Ecto neural progenitor cell (in vitro differentiated cells): ENCODE results near the gene STRADB.
"Not testable (repeated sequence)": the region's sequence is repeated elsewhere in the genome, so short reads cannot be mapped to it uniquely, and the experiment has no call there.

ENCODE experiments used
- DNase-seq: peaks from one replicate; pipeline ENCODE4 v3.0.0-alpha.2; 2018; ENCODE audit warnings: low spot score

STRADB gene

DNA sequence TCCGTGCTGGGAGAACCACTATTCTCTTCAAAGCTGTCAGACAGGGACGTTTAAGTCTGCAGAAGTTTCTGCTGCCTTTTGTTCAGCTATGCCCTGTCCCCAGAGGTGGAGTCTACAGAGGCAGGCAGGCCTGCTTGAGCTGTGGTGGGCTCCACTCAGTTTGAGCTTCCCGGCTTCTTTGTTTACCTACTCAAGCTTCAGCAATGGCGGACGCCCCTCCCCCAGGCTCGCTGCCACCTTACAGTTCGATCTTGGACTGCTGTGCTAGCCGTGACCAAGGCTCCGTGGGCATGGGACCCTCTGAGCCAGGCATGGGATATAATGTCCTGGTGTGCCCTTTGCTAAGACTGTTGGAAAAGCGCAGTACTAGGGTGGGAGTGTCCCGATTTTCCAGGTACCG is 21.2 kb upstream of the STRADB start:
- not testable (repeated sequence) for DNase-seq

GRCh38 chr2:201430839-201431238 is 20.7 kb upstream of the STRADB start:
- DNase-seq = no peak

GRCh38 chr2:201432038-201432620 is 19.4 kb upstream of the STRADB start:
- DNase-seq = no peak

GRCh38 chr2:201432621-201433393 is 18.7 kb upstream of the STRADB start:
- no peak for DNase-seq

DNA sequence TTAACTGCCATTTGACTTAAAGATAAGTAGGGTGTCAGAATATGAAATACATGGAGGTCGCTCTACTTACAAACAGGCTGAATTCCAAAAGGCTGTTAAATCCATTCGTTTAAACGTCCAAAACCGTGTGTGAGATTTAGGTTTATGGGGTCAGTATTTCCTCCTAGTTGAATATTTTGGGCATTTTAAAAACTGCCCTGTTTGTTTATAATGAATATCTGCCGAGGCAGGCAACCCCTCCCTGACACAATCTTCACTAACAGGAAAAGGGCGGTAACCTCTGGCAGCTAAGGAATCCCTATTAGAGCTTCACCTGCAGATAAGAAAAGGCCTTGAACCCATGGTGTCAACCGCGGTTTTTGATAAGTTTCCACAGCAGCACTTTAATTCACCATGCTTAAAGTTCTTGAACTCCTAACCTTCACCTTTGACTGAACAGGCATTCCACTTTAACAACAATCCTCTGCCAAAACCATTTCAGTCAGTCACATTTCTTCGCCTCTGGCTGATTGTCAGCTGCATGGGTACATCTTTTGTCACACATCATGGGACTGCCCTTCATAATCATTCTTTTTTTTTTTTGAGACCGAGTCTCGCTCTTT is 18.0 kb upstream of the STRADB start:
- no peak for DNase-seq

DNA sequence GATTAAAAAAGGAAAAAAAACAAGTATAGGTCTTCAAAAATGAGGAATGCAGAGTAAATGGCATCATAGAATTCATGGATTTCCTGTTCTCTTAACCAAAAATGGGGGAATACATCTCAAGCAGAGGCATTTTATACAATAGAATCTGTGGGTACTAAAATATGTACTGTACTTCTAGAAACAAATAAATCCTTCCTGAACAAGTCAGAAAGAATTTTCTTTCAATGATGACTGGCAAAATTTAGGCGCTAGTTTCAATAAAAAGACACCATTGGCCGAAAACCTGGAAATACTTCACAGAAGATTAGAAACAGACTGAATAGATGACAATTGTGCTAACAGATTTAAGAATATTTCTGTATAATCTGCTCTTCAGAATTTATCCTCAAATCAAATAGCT is 15.4 kb upstream of the STRADB start:
- DNase-seq = no peak

DNA sequence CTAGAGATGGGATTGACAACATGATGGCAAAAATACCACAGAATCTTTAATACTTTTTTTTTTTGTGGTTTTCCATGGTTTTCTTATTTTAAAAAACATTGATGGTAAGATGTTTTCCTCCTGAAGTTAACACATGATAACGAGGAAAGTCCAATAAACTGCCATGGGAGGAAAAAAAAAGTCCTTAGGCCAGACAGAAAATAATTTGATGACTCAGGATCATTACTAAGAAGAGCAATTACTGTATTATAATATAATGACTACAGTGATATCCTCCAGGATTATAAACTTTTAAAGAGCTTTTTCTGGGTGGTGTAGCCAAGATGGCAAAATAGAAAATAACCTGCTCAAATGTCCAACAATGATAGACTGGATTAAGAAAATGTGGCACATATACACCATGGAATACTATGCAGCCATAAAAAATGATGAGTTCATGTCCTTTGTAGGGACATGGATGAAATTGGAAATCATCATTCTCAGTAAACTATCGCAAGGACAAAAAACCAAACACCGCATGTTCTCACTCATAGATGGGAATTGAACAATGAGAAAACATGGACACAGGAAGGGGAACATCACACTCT is 12.1 kb upstream of the STRADB start:
- DNase-seq = not testable (repeated sequence)

DNA sequence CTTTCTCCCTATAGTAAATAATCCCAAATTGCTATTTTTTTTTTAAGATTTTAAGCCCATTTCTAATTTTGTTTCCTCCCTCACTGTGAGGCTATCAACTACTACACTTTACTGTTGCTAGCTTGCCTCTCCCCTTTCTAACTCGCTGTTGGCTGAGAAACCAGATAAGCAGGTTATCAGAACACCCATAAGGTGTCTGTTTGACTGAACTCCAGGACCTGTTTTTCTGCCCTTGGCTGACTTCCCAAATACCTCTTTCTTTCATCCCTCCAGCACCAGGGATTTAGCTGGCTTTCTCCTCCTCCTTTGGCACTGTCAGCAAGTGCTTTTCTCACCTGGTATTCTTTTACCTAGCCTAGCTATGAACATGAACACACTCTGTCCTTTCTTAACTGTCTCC is 11.4 kb upstream of the STRADB start:
- no peak for DNase-seq

GRCh38 chr2:201441409-201441808 is 10.1 kb upstream of the STRADB start:
- no peak for DNase-seq

GRCh38 chr2:201444746-201445465 is 6.6 kb upstream of the STRADB start:
- no peak for DNase-seq

DNA sequence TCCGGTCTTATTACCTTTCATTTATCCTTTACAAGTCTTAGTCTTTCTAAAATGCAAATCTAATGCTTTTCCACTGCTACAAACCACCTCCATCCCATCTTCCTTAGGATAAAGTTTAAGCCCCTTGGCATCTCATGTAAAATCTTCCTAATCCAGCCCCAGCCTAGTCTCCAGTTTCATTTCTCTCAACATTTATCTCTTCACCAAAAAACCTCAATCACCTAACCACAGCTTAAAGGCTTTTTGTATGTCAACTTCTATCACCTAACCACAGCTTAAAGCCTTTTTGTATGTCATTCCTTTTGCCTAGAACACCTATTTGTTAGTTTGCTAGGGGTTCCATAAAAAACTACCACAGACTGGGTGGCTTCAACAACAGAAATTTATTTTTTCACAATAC is 4.5 kb upstream of the STRADB start:
- no peak for DNase-seq

DNA sequence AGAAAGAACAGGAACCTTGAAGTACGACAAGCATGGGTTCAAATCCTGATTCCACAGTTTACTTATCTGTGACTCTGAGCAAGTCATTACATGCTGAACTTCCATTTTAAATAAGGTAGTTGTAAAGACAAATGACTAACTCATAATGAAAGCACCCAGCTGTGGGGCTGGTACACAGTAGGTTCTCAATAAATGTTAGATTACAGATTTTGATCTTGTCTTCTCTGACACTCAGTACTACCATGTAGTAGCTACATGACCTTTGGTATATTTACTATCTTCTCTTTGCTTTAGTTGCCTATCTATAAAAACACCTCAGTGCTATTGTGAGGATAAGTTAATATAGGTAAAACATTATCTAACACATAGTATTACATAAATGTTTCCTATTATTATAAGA is 3.5 kb upstream of the STRADB start:
- DNase-seq = no peak

GRCh38 chr2:201448701-201449100 is 2.8 kb upstream of the STRADB start:
- DNase-seq = no peak

DNA sequence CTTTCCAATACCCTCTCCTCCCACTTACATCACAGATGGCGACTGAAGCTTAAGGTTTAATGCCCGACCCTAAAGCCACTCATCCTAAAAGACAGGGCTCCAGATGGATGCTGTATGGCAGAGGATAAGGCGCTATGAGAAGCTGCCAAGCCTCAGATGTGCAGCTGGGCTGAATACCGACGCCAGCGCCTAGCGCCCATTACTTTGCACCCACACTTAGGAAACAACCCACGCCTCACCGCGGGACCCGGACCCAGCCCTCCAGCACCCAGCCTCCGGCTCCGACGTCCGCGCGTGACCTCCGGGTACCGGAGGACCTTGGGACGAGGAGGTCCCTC is 617 bp upstream of the STRADB start:
- no peak for DNase-seq

- DNase-seq = no peak
These were observed 750 bp downstream of the STRADB start for GRCh38 chr2:201452058-201452921.

DNA sequence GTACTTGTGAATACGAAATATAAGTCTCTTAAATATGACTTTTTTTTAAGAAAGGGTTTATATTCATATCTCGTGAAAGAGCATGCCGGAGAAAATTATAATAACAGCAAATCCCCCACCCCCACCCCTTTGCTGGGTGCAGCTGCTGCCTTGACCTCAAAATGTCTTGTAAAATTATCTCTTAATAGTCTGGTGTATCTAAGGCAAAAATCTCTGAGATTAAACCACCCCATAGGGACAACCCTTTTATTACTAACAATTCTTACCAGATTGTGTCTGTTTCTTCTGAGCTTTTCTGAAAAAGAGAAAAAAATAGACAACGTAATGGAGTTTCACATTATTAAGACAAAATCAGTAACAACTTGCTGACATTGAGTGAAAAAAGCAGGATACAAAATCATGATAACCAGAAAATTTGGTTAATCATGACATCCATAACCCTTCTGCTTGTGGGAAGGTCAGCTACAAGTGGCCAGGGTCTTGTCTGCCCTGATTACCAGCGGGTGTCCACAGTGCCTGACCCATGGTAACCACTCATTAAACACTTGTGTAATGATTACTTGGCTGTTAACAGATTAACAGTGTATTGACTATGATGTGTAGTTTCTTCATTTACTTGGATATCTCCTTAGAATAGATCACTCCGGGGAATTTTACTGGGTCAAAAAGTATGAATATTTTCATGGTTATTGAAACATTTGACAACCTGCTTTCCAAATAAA is 1.5 kb downstream of the STRADB start:
- no peak for DNase-seq

DNA sequence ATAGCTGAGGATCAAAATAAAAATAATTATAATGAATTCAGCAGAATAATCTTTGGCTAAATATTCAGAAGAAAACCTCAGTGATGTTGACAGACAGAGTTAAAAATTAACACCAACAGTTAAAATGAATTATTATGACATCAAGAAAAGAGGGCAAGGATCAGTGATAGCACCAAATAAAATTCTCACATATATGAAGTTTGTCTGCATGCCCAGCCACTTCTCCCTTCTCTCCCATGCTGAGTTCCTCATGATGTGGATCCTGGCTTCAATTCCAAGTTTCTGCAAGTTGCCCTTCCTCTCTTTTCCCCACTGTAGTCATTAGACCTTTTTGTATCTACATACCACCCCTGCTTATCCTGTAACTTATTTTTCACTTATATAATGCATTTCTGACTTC is 6.8 kb downstream of the STRADB start:
- DNase-seq = no peak

- no peak for DNase-seq
These were observed 9.0 kb downstream of the STRADB start for GRCh38 chr2:201460532-201460931.

DNA sequence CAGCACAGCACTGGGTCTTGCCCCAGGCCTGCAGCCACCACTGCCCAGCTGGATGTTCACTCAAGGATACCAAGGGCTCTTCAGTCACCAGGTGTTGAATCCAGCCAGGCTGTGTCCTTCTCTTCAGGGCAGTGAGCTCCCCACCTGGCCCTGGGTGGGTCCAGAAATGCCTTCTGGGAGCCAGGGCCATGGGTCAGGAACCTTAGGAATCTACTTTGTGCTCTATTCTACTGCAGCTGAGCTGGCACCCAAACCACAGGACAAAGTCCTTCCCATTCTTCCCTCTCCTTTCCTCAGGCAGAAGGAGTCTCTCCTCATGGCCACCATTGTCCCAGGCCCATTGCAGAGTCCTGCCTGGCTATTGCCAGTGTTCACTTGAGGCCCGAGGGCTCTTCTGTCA is 13.0 kb downstream of the STRADB start:
- DNase-seq = no peak

DNA sequence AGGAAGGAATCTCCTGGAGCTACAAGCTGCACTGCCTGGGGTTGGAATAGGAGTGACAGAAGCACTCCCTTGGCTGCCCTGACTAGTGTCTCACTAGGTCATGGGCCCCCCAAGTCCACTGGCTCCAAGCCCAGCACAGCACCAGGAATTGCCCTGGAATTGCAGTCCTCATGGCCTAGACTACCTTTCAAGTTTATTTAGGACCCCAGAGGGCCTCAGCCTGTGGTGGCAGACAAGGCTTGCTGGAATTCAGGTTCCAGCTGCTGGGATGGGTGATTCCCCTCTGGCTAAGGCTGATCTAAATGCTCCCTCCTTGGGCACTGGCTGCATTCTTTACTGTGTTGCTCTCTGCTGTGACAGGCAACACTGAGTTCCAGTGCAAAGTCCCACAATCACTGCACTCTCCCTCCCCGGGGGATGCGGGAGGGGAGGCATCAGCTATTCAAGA is 14.0 kb downstream of the STRADB start:
- DNase-seq = no peak
